ENCODE data around the gene MLLT10.

DNA sequence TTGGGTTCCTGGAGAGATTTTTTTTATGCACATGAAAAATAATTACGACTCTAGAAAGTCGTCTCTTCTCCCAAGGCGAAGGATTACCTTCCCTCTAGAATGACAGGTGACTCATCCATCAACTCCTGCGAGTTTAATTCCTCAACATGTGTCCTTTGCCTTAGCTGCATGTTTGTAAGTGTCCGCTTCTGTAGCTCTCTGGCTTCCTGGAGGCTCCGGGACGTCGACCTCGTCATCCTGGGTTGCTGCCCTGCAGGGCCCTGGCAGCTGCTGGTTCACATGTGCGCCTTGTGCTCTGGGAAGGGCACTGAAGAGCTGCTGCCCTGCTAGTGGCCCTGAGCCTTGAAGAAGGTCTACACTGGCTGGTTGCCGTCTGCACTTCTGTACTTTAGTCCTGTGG lies 210.2 kb downstream of the MLLT10 start:
- TF ChIP-seq EZH2phosphoT487 (IDR thresholded peaks at IDR 0.05; ENCODE audit: borderline replicate concordance), result no peak
- TF ChIP-seq, protein P1, sequence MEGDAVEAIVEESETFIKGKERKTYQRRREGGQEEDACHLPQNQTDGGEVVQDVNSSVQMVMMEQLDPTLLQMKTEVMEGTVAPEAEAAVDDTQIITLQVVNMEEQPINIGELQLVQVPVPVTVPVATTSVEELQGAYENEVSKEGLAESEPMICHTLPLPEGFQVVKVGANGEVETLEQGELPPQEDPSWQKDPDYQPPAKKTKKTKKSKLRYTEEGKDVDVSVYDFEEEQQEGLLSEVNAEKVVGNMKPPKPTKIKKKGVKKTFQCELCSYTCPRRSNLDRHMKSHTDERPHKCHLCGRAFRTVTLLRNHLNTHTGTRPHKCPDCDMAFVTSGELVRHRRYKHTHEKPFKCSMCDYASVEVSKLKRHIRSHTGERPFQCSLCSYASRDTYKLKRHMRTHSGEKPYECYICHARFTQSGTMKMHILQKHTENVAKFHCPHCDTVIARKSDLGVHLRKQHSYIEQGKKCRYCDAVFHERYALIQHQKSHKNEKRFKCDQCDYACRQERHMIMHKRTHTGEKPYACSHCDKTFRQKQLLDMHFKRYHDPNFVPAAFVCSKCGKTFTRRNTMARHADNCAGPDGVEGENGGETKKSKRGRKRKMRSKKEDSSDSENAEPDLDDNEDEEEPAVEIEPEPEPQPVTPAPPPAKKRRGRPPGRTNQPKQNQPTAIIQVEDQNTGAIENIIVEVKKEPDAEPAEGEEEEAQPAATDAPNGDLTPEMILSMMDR (IDR thresholded peaks at IDR 0.05 in 2 of 3, conservative IDR thresholded peaks at IDR 0.05 in 1 of 3; ENCODE audit: borderline replicate concordance in 1 of 3, insufficient read depth in 1 of 3, low read depth in 2 of 3, low read length in 2 of 3), result no peak
- TF ChIP-seq RAD21 (IDR thresholded peaks at IDR 0.05; ENCODE audit: low read depth), result no peak
- no peak for TF ChIP-seq POLR2A (IDR thresholded peaks at IDR 0.05; ENCODE audit: borderline replicate concordance, extremely low read depth, insufficient read depth, insufficient read length)
